MCF 10A (cell line): Measurements from ENCODE around the gene SNTA1. TPM values are rescaled to one million over a fixed set of nuclear protein-coding genes. Genes with fewer than 3 reads are reported as not detected.
"Not testable (repeated sequence)": the region's sequence is repeated elsewhere in the genome, so short reads cannot be mapped to it uniquely, and the experiment has no call there.

ENCODE experiments used
- BruUV-seq: library from RNA; stranded (reverse); fragments of 400-500 nt; replicated peaks from 2 replicates; lab custom pipeline; 2021; lab: Mats Ljungman, UMichigan
- CTCF ChIA-PET: fragments of 300-600 bp; sonication (Branson Sonifier 250); formaldehyde crosslinking; extraction: SDS; loops from one replicate; lab custom pipeline; 2021; ENCODE audit warnings: antibody characterized with exemption, inconsistent platforms; lab: Yijun Ruan, JAX
- POLR2A ChIA-PET: fragments of 300-600, 350-650 bp; sonication (Branson Sonifier 250); formaldehyde crosslinking; extraction: SDS; loops from one replicate; lab custom pipeline; 2020; ENCODE audit warnings: antibody characterized with exemption, inconsistent platforms; lab: Yijun Ruan, JAX
- DNase-seq: peaks from one replicate; pipeline ENCODE4 v3.0.0-alpha.2; 2018; ENCODE audit not compliant: unreplicated experiment
- H3K27ac Mint-ChIP-seq: one replicate; pipeline ENCODE4 v1.8.0; 2022; ENCODE audit warnings: mild to moderate bottlenecking, low read depth, mixed read lengths; ENCODE audit not compliant: unreplicated experiment
- H3K27me3 Mint-ChIP-seq: one replicate; pipeline ENCODE4 v1.8.0; 2022; ENCODE audit warnings: mixed read lengths; ENCODE audit not compliant: insufficient read depth, unreplicated experiment
- H3K36me3 Mint-ChIP-seq: one replicate; pipeline ENCODE4 v1.8.0; 2022; ENCODE audit warnings: mild to moderate bottlenecking, moderate library complexity, mixed read lengths; ENCODE audit not compliant: insufficient read depth, unreplicated experiment
- H3K4me1 Mint-ChIP-seq: one replicate; pipeline ENCODE4 v1.8.0; 2022; ENCODE audit warnings: mixed read lengths; ENCODE audit not compliant: insufficient read depth, unreplicated experiment
- H3K4me3 Mint-ChIP-seq: one replicate; pipeline ENCODE4 v1.8.0; 2022; ENCODE audit warnings: mild to moderate bottlenecking, moderate library complexity, mixed read lengths; ENCODE audit not compliant: unreplicated experiment
- H3K9me3 Mint-ChIP-seq: one replicate; pipeline ENCODE4 v1.8.0; 2022; ENCODE audit warnings: mixed read lengths; ENCODE audit not compliant: unreplicated experiment
- CTCF ChIP-seq: fragments of 200-600 bp; IDR thresholded peaks from one replicate; pipeline ENCODE4 v1.8.0; 2022; ENCODE audit warnings: antibody characterized with exemption, mild to moderate bottlenecking; ENCODE audit not compliant: unreplicated experiment
- intact Hi-C: fragments of 100-400 bp; cut with micrococcal nuclease; formaldehyde crosslinking; loops from 2 replicates; pipeline ENCODE4 v1.14.1; 2022
- total RNA-seq: library from RNA; stranded (reverse); gene quantifications from 2 replicates; pipeline ENCODE4 v1.2.3, GENCODE V29; 2022

The SNTA1 gene
- total RNA-seq, 1 experiment from 2014 or later: 1.4 TPM

GRCh38 chr20:33470866-33471265, 27.3 kb upstream of the SNTA1 start:
- Mint-ChIP-seq H3K4me1 (no peaks in the 10 kb centered on the region), H3K27ac (no peak overlapping the region), H3K9me3 (no peaks in the 10 kb centered on the region), H3K27me3 (no peaks in the 10 kb centered on the region), H3K36me3 (no peaks in the 10 kb centered on the region), H3K4me3 (no peak overlapping the region)
- POLR2A ChIA-PET: interaction anchor here (1.0 kb wide), 1 partner anchor 641 kb away, joined by 3 read pairs; the partner anchor contains the start of gene EIF2S2
- no peak for TF ChIP-seq CTCF
- intact Hi-C loops: no loop called here
- CTCF ChIA-PET: interaction anchor here (0.6 kb wide), 1 partner anchor 941 kb away, joined by 4 read pairs; no protein-coding TSS in a partner anchor
- no TSS peak for BruUV-seq
- no peak for DNase-seq

DNA sequence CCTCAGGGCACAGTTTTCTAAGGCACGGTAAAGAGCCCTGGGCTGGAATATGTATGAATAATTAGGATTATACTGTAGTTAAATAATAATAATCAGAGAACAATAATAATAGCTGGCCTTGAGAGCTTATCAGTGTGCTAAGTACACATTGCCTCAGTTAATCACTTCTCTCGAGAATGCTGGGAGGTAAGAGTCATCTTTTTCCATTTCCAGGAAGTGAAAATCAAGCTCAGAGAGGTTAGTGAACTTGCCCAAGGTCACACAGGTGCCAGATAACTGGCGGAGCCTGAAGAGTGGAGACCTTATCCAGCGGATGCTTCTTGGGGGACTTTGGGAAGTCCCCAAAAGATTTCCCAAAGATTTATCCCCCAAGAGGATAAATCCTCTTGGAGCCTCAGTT, 26.9 kb upstream of the SNTA1 start:
- H3K27me3 Mint-ChIP-seq: no peaks in the 10 kb centered on the region
- H3K9me3 Mint-ChIP-seq: no peaks in the 10 kb centered on the region
- no peak for TF ChIP-seq CTCF
- DNase-seq: no peak
- no peaks in the 10 kb centered on the region for H3K36me3 Mint-ChIP-seq
- no TSS peak for BruUV-seq
- no peak overlapping the region for H3K4me3 Mint-ChIP-seq
- no peak overlapping the region for H3K27ac Mint-ChIP-seq
- no peaks in the 10 kb centered on the region for H3K4me1 Mint-ChIP-seq
- ChIA-PET CTCF (interaction anchor here (0.6 kb wide), 1 partner anchor 942 kb away, joined by 4 read pairs; no protein-coding TSS in a partner anchor), POLR2A (interaction anchor here (0.5 to 1.0 kb wide), 3 partner anchors 56 to 641 kb away, joined by 3 read pairs; partner anchors contain the start of gene EIF2S2)
- intact Hi-C loops: no loop called here

GRCh38 chr20:33466303-33466646, 22.7 kb upstream of the SNTA1 start:
- intact Hi-C loops: no loop called here
- Mint-ChIP-seq H3K4me3 (no peak overlapping the region), H3K9me3 (no peaks in the 10 kb centered on the region), H3K4me1 (no peaks in the 10 kb centered on the region), H3K27me3 (no peaks in the 10 kb centered on the region), H3K36me3 (no peaks in the 10 kb centered on the region), H3K27ac (no peak overlapping the region)
- DNase-seq: no peak
- ChIA-PET CTCF (interaction anchor here (1.2 kb wide), 1 partner anchor 9 kb away, joined by 5 read pairs; no protein-coding TSS in a partner anchor), POLR2A (interaction anchor here (0.7 to 0.9 kb wide), 2 partner anchors 155 to 545 kb away, joined by 3 to 4 read pairs; no protein-coding TSS in a partner anchor)
- TF ChIP-seq CTCF: no peak
- BruUV-seq: no TSS peak

GRCh38 chr20:33465481-33466302, 22.1 kb upstream of the SNTA1 start:
- no peaks in the 10 kb centered on the region for H3K4me1 Mint-ChIP-seq
- no peak for TF ChIP-seq CTCF
- no peaks in the 10 kb centered on the region for H3K36me3 Mint-ChIP-seq
- intact Hi-C loops: no loop called here
- BruUV-seq: no TSS peak
- no peaks in the 10 kb centered on the region for H3K9me3 Mint-ChIP-seq
- no peak overlapping the region for H3K4me3 Mint-ChIP-seq
- ChIA-PET POLR2A (interaction anchor here (0.7 kb wide), 1 partner anchor 546 kb away, joined by 3 read pairs; no protein-coding TSS in a partner anchor), CTCF (interaction anchor here (1.2 kb wide), 1 partner anchor 8 kb away, joined by 5 read pairs; no protein-coding TSS in a partner anchor)
- H3K27me3 Mint-ChIP-seq: no peaks in the 10 kb centered on the region
- H3K27ac Mint-ChIP-seq: no peak overlapping the region
- DNase-seq: no peak

- H3K27ac Mint-ChIP-seq, H3K9me3 Mint-ChIP-seq, H3K27me3 Mint-ChIP-seq, DNase-seq, POLR2A ChIA-PET, H3K4me3 Mint-ChIP-seq, BruUV-seq, H3K4me1 Mint-ChIP-seq, intact Hi-C loops, H3K36me3 Mint-ChIP-seq: not testable (repeated sequence)
- CTCF ChIA-PET: interaction anchor here (0.9 kb wide), 1 partner anchor 14 kb away, joined by 3 read pairs; no protein-coding TSS in a partner anchor
These were observed 21.2 kb upstream of the SNTA1 start for GRCh38 chr20:33464759-33465158.
